Activated naive CD8-positive, alpha-beta T cell (primary cell): ENCODE measurements around the gene TBX4.
"Not testable (repeated sequence)": the region's sequence is repeated elsewhere in the genome, so short reads cannot be mapped to it uniquely, and the experiment has no call there.

Experiments used
- H3K27ac Mint-ChIP-seq: one replicate; pipeline ENCODE4 v1.8.0; 2021; ENCODE audit warnings: mixed read lengths
- H3K27me3 Mint-ChIP-seq: one replicate; pipeline ENCODE4 v1.8.0; 2021; ENCODE audit warnings: mixed read lengths
- H3K36me3 Mint-ChIP-seq: one replicate; pipeline ENCODE4 v1.8.0; 2021; ENCODE audit warnings: mixed read lengths
- H3K4me1 Mint-ChIP-seq: one replicate; pipeline ENCODE4 v1.8.0; 2021; ENCODE audit warnings: low read depth, mixed read lengths
- H3K4me3 Mint-ChIP-seq: one replicate; pipeline ENCODE4 v1.8.0; 2021; ENCODE audit warnings: mild to moderate bottlenecking, mixed read lengths
- H3K9me3 Mint-ChIP-seq: one replicate; pipeline ENCODE4 v1.8.0; 2021; ENCODE audit warnings: low read depth, mixed read lengths

The TBX4 gene

DNA sequence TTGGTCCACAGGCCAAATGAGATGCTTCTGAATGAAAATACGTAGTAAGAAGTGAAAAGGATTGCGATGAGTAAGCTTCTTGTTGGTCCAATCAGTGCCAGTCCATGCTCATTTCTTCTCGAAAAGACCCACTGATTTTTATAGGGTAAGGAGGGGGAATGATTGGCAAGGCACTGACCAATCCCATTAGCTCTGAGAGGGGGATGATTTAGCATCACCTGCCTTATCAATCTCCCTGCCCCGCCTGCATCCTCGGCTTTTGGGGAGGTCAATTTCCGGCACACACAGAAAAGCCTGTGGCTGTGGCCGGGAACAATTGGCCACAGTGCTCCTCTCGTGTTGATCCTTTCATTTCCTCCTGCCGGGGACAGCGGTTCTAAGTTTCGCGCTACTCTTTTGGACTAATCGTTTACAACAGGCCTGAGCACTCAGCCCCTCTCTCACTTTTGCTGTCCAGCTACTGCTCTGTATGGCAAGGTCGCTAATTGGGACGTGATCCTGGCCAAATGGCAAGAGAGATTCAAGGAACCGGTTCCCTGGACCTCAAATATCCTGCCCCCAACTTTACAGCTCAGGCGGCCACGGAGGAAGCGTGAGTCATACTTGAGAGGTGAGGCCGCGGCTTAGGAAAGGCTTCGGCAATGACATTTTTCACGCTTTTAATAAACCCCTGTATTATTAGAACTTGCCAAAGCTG lies 43.1 kb downstream of the TBX4 start:
- no peaks in the 10 kb centered on the region for H3K36me3 Mint-ChIP-seq
- no peaks in the 10 kb centered on the region for H3K4me1 Mint-ChIP-seq
- H3K27me3 Mint-ChIP-seq: peaks cover 6% of the 10 kb centered on the region
- no peaks in the 10 kb centered on the region for H3K9me3 Mint-ChIP-seq
- no peak overlapping the region for H3K4me3 Mint-ChIP-seq
- H3K27ac Mint-ChIP-seq: no peak overlapping the region

DNA sequence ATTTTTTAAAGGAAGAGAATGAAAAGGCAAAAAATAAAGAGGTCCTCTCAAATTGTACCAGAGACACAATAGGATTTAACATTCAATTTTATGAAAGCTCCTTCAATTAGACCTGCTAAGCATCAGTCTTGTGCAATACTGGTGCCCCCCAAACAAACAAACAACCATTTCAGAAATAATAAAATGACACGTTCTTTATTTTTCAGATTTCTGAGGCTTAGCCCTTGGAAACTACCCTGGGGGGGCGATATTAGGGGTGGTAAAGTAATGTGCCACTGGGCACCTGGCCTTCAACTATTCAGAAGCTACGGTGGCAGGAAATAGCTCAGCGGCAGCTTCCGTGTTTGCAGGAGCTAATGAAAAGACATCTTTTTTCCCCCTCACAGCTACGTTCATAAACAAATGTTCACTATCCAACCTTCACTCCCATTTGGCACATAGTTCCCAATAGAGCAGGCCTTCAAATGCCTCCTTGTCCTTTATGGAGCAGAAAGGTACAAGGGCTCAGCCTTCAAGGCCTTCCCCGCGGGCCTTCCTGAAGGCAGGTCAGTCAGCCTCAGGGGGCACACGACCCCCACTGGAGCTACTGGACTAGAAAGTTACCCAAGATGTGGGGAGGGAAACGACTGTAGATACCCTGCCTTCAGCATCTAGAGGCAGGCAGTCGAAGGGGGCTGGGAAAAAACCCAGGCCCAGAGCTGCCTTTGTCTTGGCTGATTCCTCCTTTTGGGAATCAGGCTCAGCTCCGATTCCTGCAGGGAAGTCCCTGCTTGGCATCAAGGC lies 44.1 kb downstream of the TBX4 start:
- Mint-ChIP-seq H3K4me1 (no peaks in the 10 kb centered on the region), H3K27ac (no peak overlapping the region), H3K9me3 (no peaks in the 10 kb centered on the region), H3K27me3 (peaks cover 8% of the 10 kb centered on the region), H3K36me3 (no peaks in the 10 kb centered on the region), H3K4me3 (no peak overlapping the region)

DNA sequence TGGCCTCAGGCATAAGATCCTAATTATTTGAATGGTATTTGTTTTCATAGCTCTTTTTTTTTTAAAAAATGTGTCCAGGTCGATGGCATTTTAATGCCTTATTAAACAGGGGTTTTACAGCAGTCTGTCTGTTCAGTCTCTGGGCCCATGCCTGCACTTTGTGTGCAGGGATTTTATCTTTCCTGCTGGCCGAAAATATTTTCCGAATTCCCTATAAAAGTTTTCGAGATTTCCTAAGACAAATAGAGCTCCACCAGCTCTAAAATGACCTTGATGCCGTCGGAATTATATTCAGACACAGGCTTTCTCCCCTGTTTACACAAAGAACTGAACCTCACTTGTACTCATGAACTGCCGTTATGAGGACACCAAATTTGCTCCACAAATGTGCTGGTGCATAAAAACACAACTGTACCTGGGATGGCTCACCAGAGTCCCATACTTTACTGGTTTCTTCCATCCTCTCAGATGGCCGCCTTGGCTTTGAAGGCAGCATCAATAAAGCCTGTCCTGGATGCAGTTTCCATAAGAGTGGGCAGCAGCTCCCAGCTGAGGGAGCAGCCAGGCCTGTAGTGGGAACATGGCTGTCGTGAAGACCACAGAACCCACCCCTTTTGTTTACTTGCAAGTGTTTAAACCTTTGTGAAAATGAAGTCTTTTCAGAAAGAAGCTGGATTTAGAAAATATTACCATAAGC lies 44.9 kb downstream of the TBX4 start:
- Mint-ChIP-seq H3K4me1 (no peaks in the 10 kb centered on the region), H3K4me3 (no peak overlapping the region), H3K9me3 (no peaks in the 10 kb centered on the region), H3K27me3 (peaks cover 11% of the 10 kb centered on the region), H3K27ac (no peak overlapping the region), H3K36me3 (no peaks in the 10 kb centered on the region)

DNA sequence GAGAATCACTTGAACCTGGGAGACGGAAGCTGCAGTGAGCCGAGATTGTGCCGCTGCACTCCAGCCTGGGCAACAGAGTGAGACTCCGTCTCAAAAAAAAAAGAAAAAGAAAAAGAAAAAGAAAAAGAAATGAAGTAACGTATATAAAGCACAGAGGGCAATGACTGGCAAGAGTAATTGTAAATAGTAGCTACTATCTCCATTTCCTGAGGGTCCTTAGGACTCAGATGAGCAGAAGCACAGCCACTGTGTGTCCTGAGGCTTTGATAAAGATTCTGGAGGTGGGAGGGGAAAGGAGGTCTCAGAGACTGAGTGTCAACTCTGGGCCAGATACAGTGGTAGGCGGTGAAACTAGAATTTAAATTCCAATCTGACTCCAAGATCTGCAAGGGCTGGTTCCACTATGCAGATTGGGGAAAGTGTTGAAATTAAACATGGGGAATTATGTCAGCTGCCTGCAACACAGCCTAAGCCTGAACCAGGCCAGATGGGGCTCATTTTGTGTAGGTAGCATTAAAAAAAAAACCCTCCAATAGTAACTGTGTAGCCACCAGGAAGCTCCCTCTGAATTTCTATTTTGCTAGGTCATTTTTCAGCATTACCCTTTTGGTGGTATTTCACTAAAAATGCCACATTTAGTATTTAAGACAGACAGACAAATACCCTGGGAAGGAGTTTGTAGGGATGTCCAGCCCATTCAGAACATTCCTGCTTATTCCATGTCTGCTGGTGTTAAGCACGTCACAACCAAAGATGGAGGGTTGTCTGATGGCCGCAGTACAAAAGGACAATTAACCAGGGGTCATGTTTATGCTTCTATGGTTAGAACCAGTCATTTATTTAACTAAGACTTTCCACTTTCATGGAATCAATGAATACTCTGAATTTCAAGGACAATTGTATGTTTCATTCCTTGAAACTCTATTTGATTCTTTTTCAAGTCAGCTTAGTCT lies 46.1 kb downstream of the TBX4 start:
- no peaks in the 10 kb centered on the region for H3K36me3 Mint-ChIP-seq
- H3K9me3 Mint-ChIP-seq: no peaks in the 10 kb centered on the region
- no peak overlapping the region for H3K4me3 Mint-ChIP-seq
- H3K4me1 Mint-ChIP-seq: no peaks in the 10 kb centered on the region
- H3K27ac Mint-ChIP-seq: no peak overlapping the region
- H3K27me3 Mint-ChIP-seq: peaks cover 11% of the 10 kb centered on the region

DNA sequence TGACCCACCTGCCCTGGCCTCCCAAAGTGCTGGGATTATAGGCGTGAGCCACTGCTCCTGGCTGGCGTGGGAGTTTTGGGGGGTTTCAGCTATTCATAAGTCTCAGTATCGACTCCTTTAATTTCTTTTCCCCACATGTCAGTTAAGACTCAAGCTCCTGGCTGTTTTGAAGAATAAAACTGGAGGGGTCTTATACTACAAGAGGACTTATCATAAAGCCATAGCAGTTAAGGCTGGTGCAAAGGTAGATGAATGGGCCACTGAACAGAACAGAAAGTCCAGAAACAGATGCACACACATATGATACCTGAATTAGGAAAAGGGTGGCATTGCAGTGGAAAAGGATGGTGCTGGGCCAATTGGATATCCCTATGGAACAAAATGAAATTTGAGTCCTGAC lies 47.4 kb downstream of the TBX4 start:
- no peaks in the 10 kb centered on the region for H3K4me1 Mint-ChIP-seq
- no peaks in the 10 kb centered on the region for H3K36me3 Mint-ChIP-seq
- H3K27ac Mint-ChIP-seq: no peak overlapping the region
- H3K4me3 Mint-ChIP-seq: no peak overlapping the region
- no peaks in the 10 kb centered on the region for H3K9me3 Mint-ChIP-seq
- H3K27me3 Mint-ChIP-seq: peaks cover 12% of the 10 kb centered on the region

DNA sequence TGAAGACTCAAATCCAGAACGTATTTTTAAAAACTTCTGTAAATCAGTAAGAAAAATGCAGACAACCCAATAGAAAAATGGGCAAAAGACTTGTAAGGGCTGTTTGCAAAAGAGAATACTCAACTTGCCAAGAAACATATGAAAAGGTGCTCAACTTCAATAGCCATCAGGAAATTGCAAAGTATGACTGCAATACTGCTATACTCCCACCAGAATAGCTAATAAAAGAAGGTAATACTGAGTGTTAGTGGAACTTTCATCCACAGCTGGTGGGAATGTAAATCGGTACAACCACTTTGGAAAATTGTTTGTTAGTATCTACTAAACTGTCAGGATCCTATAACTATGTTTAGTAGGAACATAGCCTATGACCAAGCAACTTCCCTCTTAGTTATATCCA lies 48.1 kb downstream of the TBX4 start:
- Mint-ChIP-seq H3K27ac (no peak overlapping the region), H3K36me3 (no peaks in the 10 kb centered on the region), H3K4me1 (no peaks in the 10 kb centered on the region), H3K27me3 (peaks cover 17% of the 10 kb centered on the region), H3K4me3 (no peak overlapping the region), H3K9me3 (no peaks in the 10 kb centered on the region)

DNA sequence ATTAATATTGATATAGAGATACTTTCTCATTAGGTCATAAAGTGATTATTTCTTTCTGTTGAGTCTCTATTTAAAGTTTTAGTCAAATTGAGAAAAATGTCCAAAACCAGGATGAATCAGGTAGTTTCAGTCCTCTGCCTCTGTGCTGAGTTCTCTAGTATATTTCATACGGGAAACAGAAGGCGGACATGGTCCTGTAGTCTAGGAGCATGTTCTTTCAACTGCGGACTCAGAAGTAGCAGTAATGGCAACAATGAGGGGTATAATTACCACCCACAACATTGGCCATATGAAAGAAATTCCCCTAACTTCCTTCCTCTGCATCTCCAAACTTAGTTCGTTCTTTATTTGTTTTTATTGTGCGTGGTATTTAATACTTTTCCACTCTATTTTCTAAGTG lies 50.1 kb downstream of the TBX4 start:
- H3K27ac Mint-ChIP-seq: no peak overlapping the region
- no peaks in the 10 kb centered on the region for H3K4me1 Mint-ChIP-seq

DNA sequence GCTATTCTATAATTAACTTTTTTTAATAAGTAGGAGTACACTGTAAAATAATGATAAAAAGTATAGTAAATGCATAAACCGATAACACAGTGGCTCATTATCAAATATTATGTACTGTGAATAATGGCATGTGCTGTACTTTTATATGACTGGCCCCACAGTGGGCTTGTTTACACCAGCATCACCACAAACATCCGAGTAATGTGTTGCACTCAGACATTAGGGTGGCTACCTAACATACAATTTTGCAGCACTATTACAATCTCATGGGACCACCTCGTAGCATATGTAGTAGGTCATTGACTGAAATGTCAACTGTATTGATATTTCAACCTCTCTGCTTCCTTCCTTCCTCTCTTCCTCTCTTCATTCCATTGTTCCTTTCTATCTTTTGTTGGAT lies 51.7 kb downstream of the TBX4 start:
- Mint-ChIP-seq H3K36me3 (no peaks in the 10 kb centered on the region), H3K9me3 (no peaks in the 10 kb centered on the region), H3K27me3 (peaks cover 14% of the 10 kb centered on the region), H3K27ac (no peak overlapping the region), H3K4me3 (no peak overlapping the region), H3K4me1 (no peaks in the 10 kb centered on the region)

More for the DNA sequence above, 50.1 kb downstream of the TBX4 start:
- Mint-ChIP-seq H3K36me3 (no peaks in the 10 kb centered on the region), H3K9me3 (no peaks in the 10 kb centered on the region), H3K27me3 (peaks cover 15% of the 10 kb centered on the region), H3K4me3 (no peak overlapping the region)

DNA sequence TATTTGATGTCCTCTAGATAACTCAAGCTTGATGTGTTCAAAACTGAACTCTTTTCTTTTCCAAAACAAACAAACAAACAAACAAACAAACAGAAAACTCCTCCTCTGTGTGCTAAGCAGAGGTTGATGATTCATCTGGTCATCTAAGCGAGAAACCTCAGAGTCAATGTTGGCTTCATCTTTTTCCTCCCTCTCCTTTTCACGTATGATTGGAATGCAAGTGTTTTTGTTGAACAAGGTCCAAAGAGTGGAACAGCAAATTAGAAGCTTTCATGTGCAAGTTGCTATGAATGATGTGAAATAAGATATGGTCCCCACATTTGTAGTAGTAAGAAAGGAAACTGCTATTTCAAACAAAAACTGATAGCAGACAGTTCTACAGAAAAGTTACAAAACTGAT lies 52.5 kb downstream of the TBX4 start:
- Mint-ChIP-seq H3K27ac (no peak overlapping the region), H3K4me3 (no peak overlapping the region), H3K9me3 (no peaks in the 10 kb centered on the region), H3K36me3 (no peaks in the 10 kb centered on the region), H3K4me1 (no peaks in the 10 kb centered on the region), H3K27me3 (peaks cover 15% of the 10 kb centered on the region)

DNA sequence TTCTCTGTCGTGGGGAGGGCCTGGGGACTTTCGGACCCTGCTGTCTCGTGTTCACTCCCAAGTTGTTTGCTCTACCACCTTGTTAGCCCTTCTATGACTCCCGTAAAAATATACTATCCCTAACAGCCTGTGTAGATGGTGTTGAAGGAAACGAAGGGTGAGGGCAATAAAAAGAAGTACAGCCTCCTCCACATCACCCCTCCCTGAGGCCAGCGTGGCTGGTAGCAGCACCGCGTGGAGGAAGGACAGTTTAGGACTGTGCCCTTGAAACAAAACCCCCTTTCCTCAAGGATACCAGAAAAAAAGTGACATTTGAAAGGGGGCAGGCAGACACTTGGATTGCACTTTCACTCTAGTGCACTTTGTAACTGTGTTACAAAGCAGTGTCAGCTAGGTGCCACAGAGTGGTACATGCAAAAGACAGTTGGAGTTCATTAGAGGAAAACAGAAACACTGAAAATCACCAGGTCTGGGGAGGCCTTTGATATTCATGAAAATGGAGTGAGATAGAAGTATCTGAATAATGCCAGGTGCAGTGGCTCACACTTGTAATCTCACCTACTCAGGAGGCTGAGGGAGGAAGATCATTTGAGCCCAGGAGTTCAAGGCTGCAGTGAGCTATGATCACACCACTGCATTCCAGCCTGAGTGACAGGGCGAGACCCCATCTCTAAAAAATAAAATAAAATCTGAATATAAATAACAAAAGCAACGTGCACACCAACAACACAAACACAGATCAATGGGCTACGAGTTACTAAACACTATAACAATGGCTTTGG lies 53.8 kb downstream of the TBX4 start:
- peaks cover 14% of the 10 kb centered on the region for H3K27me3 Mint-ChIP-seq
- no peaks in the 10 kb centered on the region for H3K36me3 Mint-ChIP-seq
- H3K4me1 Mint-ChIP-seq: no peaks in the 10 kb centered on the region
- no peak overlapping the region for H3K4me3 Mint-ChIP-seq
- no peaks in the 10 kb centered on the region for H3K9me3 Mint-ChIP-seq
- H3K27ac Mint-ChIP-seq: no peak overlapping the region

DNA sequence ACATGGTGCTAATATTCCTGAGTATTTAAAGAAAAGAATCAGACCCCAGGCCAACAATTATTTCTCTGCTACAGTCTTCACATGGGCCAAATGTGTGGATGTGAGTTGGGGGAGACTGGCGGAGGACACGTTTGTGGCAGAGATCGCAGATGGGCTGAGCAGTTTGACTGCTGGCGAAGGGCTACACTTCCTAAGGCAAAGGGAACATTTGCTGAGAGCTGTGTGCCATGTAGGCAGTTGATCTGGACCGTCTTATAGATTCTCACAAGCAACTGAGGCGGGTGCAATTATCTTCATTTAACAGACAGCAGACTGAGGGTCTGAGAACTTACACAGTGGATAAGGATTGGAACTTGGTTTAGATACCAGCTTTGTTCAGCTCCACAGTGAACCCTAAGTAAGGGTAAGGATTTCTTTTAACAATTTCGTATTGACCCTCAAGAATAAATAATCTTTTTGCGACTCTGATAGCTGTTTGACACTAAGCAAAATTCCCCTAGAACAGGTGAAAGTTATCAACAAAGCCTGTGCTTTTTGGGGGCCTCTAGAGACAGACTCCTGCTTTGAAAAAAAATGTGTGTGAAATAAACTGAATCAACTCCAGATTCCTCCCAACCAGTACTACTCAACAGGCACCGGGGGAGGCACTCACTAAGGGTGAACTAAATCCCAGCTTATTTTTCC lies 55.3 kb downstream of the TBX4 start:
- Mint-ChIP-seq H3K4me1 (no peaks in the 10 kb centered on the region), H3K9me3 (no peaks in the 10 kb centered on the region), H3K36me3 (no peaks in the 10 kb centered on the region), H3K27ac (no peak overlapping the region), H3K4me3 (no peak overlapping the region), H3K27me3 (peaks cover 11% of the 10 kb centered on the region)

DNA sequence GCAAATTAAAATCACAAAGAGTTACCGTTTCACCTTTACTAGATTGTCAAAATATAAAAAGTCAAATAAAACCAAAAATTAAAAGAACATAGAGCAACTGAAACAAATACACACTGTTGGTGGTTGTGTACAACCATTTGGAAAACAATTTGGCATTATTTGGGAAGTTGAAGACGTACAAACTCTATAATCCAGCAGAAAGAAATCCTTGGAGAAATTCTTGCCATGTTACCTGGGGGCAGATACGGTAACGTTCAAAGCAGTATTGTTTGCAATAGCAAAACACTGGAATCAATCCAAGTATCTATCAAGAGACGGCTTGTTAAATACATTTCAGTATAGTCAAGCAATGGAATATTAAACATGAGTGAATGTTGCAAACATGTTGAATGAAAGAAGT lies 56.7 kb downstream of the TBX4 start:
- no peak overlapping the region for H3K27ac Mint-ChIP-seq
- peaks cover 11% of the 10 kb centered on the region for H3K27me3 Mint-ChIP-seq
- no peaks in the 10 kb centered on the region for H3K4me1 Mint-ChIP-seq
- H3K9me3 Mint-ChIP-seq: no peaks in the 10 kb centered on the region
- no peaks in the 10 kb centered on the region for H3K36me3 Mint-ChIP-seq
- H3K4me3 Mint-ChIP-seq: no peak overlapping the region

DNA sequence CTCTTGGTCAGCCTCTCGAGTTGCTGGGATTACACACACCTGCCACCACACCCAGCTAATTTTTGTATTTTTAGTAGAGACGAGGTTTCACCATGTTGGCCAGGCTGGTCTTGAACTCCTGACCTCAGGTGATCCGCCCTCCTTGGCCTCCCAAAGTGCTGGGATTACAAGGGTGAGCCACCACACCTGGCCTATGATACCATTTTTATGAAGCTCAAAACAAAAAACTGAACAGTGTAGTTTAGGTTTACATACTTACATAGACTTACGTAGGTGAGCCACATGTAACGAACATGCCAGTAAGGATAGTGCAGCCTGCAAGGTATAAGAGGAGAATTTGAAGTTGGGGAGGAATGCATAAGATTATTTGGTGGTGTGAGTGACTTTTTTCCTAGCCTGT lies 57.2 kb downstream of the TBX4 start:
- H3K27ac Mint-ChIP-seq, H3K36me3 Mint-ChIP-seq, H3K9me3 Mint-ChIP-seq, H3K4me1 Mint-ChIP-seq, H3K4me3 Mint-ChIP-seq: not testable (repeated sequence)
- peaks cover 11% of the 10 kb centered on the region for H3K27me3 Mint-ChIP-seq
